Stomach smooth muscle (tissue), 2 donors: ENCODE measurements around the gene PSMD13.

ENCODE experiments used
- H3K27ac ChIP-seq: one replicate; pipeline ENCODE4 v1.7.0; 2013; ENCODE audit warnings: mild to moderate bottlenecking, low read length, inconsistent platforms
- H3K27me3 ChIP-seq, 2 donors: one replicate each; pipeline ENCODE4 v1.7.0; 2013; ENCODE audit warnings: low read length in 2 of 2; ENCODE audit not compliant: insufficient read depth in 2 of 2, control insufficient read depth in 1 of 2
- H3K36me3 ChIP-seq, 2 donors: one replicate each; pipeline ENCODE4 v1.7.0; 2013; ENCODE audit warnings: low read length in 2 of 2; ENCODE audit not compliant: control insufficient read depth in 2 of 2, insufficient read depth in 2 of 2
- H3K4me1 ChIP-seq: one replicate; pipeline ENCODE4 v1.7.0; 2013; ENCODE audit warnings: low read length; ENCODE audit not compliant: control insufficient read depth, insufficient read depth
- H3K4me3 ChIP-seq, 2 donors: one replicate each; pipeline ENCODE4 v1.7.0; 2013; ENCODE audit warnings: low read length in 2 of 2
- H3K9ac ChIP-seq, 2 donors: one replicate each; pipeline ENCODE4 v1.7.0; 2013; ENCODE audit warnings: low read length in 2 of 2, mild to moderate bottlenecking in 1 of 2
- H3K9me3 ChIP-seq, 2 donors: one replicate each; pipeline ENCODE4 v1.7.0; 2013; ENCODE audit warnings: low read length in 2 of 2; ENCODE audit not compliant: control insufficient read depth in 2 of 2
- donor health status: healthy.
- donor health status: Pancreatic carcinoma.

PSMD13 gene

DNA sequence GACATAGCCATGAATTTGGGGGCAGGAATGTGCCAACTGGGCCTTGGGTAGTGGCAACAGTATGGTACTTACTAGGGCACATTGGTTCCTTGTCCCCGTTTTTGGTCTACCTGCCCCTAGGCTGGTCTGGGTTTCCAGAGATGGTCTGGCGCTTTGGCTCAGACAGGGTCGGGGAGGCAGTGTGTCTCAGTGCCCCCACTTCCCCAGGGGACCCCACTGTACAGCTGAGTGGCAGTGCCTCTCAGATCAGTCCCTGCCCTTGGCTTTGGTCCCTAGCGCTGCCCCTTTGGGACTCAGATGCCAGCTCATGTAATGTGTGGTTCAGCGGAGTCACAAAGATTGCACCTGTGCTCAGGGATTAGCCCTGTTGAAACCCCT, 26.0 kb upstream of the PSMD13 start:
- no peak overlapping the region for H3K9ac ChIP-seq
- H3K36me3 ChIP-seq, result peaks cover 39 to 57% of the 10 kb centered on the region in 2 donors
- H3K27me3 ChIP-seq, result no peaks in the 10 kb centered on the region
- H3K4me3 ChIP-seq, result peak overlapping the region in 1 of 2 donors; percentile 8
- no peaks in the 10 kb centered on the region for H3K9me3 ChIP-seq
- peaks cover 40% of the 10 kb centered on the region for H3K4me1 ChIP-seq
- H3K27ac ChIP-seq, result no peak overlapping the region

DNA sequence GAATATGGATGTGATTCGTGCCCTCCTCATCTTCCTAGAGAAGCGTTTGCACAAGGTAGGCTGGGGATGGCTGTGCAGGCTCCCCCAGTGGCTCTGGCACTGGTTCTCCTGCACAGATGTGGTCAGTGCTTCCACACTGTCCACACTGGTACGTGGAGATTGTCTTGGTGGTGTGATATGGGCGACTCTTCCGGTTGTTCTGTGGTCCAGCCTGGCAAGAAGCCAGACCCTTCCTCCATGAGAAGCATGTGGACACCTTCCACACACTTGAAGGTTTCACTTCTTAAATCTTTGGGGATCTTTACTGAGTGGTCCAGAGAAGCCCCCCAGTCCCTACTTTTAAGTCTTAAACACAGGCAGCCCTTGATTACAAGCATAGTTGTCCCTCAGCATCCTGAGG, 25.5 kb upstream of the PSMD13 start:
- Histone ChIP-seq H3K9me3 (no peaks in the 10 kb centered on the region), H3K9ac (peak overlapping the region in 1 of 2 donors; percentile 36), H3K4me1 (peaks cover 35% of the 10 kb centered on the region), H3K4me3 (no peak overlapping the region), H3K36me3 (peaks cover 44 to 62% of the 10 kb centered on the region in 2 donors), H3K27ac (no peak overlapping the region), H3K27me3 (no peaks in the 10 kb centered on the region)

DNA sequence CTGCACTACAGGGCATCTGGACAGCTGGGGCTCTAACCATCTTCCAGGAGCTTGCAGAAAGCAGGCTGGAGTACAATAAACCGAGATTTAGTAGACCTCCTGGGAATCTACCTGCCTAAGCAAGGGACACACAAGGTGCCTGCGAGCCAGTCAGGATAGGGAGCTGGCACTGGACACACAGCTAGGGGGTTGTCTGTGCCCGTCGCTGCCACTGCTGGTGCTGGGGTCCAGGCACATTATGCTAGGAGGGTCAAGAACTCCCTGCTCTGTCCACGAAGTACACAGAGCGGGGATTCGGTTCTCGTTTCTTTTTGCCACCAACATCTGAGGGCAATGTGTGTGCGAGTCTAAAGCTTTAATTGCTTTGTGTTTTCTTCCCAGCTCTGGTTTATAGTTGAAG, 25.0 kb upstream of the PSMD13 start:
- Histone ChIP-seq H3K9ac (peak overlapping the region in 1 of 2 donors; percentile 36), H3K4me3 (no peak overlapping the region), H3K4me1 (peaks cover 30% of the 10 kb centered on the region), H3K27ac (no peak overlapping the region), H3K27me3 (no peaks in the 10 kb centered on the region), H3K36me3 (peaks cover 48 to 65% of the 10 kb centered on the region in 2 donors), H3K9me3 (no peaks in the 10 kb centered on the region)

DNA sequence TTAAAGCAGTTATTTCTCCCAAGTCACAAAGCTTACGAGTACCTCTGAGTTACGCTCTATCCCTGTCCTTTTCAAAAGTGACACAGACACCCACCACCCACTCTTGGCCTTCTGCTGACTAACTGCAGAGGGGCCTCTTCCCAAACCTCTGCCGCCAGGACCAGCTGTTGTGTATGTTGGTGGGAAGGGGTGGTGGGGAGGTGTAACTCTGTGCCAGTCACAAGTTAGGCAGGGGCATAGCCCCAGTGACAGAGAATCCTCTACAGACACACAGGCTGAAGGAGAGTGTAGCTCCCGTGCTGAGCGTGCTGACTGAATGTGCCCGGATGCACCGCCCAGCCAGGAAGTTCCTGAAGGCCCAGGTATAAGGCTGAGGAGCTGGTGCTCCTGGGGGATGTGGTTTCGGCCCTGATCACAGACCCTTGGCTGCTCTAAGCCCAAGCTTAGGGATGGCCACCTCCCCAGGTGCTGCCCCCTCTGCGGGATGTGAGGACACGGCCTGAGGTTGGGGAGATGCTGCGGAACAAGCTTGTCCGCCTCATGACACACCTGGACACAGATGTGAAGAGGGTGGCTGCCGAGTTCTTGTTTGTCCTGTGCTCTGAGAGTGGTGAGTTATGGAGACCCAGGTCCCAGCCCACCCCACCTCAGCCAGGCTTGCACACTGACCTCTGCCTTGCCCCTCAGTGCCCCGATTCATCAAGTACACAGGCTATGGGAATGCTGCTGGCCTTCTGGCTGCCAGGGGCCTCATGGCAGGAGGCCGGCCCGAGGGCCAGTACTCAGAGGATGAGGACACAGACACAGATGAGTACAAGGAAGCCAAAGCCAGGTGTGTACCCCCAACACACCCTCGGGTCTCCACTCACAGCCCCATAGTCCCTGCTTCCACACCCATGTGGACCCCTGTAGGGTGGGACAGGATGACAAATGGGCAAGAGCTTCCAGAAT, 24.4 kb upstream of the PSMD13 start:
- no peaks in the 10 kb centered on the region for H3K27me3 ChIP-seq
- no peak overlapping the region for H3K4me3 ChIP-seq
- H3K27ac ChIP-seq, result no peak overlapping the region
- peaks cover 29% of the 10 kb centered on the region for H3K4me1 ChIP-seq
- H3K36me3 ChIP-seq, result peaks cover 48 to 67% of the 10 kb centered on the region in 2 donors
- H3K9me3 ChIP-seq, result no peaks in the 10 kb centered on the region
- H3K9ac ChIP-seq, result no peak overlapping the region

DNA sequence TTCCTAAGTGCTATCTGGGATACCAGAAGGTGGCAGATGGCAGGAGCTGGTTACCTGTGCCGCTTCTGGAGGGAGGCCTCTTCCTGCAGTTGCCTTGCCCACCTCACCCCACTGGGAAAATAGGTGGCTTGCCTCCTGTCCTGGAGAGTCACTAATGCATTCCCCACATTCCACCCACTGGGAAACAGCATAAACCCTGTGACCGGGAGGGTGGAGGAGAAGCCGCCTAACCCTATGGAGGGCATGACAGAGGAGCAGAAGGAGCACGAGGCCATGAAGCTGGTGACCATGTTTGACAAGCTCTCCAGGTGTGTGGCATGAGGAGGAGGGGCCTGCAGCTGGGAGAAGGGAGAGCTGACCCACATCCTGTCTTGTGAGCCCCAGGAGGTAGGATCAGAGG, 23.7 kb upstream of the PSMD13 start:
- no peak overlapping the region for H3K27ac ChIP-seq
- H3K36me3 ChIP-seq, result peaks cover 48 to 70% of the 10 kb centered on the region in 2 donors
- H3K4me3 ChIP-seq, result no peak overlapping the region
- H3K27me3 ChIP-seq, result no peaks in the 10 kb centered on the region
- no peaks in the 10 kb centered on the region for H3K9me3 ChIP-seq
- H3K9ac ChIP-seq, result no peak overlapping the region
- H3K4me1 ChIP-seq, result peaks cover 26% of the 10 kb centered on the region

DNA sequence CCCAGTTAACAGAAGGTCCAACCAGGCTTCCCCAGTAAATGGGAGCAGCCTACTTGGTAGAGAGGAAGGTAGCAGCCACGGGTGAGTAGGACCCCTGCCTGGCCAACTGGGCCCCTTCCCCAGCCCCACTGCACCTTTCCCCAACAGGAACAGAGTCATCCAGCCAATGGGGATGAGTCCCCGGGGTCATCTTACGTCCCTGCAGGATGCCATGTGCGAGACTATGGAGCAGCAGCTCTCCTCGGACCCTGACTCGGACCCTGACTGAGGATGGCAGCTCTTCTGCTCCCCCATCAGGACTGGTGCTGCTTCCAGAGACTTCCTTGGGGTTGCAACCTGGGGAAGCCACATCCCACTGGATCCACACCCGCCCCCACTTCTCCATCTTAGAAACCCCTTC, 22.7 kb upstream of the PSMD13 start:
- Histone ChIP-seq H3K27me3 (no peaks in the 10 kb centered on the region), H3K4me1 (peaks cover 22% of the 10 kb centered on the region), H3K27ac (no peak overlapping the region), H3K4me3 (no peak overlapping the region), H3K36me3 (peaks cover 48 to 76% of the 10 kb centered on the region in 2 donors), H3K9ac (no peak overlapping the region), H3K9me3 (no peaks in the 10 kb centered on the region)

DNA sequence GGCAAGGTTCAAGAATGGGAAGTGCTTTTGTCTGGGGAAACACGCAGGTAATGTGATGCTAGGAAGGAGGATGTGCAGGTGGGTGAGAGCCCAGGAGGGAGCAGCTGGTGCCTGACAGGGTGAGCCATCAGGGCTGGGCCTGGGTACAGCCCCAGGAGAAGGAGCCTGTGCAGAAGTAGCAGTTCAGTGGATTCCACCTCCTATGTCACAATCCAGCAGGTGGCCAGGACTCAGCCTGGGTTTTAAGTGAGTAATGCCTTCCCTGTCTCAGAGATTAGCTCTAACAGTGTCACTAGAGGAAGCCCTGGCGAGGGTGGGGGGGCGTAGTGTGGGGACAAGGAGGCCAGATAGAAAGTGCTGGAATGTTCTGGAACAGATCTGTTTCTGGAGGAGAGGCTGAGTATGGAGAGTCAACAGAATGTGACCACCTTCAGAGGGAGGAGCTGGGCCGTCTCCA, 21.2 kb upstream of the PSMD13 start:
- no peaks in the 10 kb centered on the region for H3K9me3 ChIP-seq
- H3K4me3 ChIP-seq, result no peak overlapping the region
- no peak overlapping the region for H3K27ac ChIP-seq
- H3K36me3 ChIP-seq, result peaks cover 48 to 65% of the 10 kb centered on the region in 2 donors
- H3K27me3 ChIP-seq, result no peaks in the 10 kb centered on the region
- peaks cover 7% of the 10 kb centered on the region for H3K4me1 ChIP-seq
- no peak overlapping the region for H3K9ac ChIP-seq

DNA sequence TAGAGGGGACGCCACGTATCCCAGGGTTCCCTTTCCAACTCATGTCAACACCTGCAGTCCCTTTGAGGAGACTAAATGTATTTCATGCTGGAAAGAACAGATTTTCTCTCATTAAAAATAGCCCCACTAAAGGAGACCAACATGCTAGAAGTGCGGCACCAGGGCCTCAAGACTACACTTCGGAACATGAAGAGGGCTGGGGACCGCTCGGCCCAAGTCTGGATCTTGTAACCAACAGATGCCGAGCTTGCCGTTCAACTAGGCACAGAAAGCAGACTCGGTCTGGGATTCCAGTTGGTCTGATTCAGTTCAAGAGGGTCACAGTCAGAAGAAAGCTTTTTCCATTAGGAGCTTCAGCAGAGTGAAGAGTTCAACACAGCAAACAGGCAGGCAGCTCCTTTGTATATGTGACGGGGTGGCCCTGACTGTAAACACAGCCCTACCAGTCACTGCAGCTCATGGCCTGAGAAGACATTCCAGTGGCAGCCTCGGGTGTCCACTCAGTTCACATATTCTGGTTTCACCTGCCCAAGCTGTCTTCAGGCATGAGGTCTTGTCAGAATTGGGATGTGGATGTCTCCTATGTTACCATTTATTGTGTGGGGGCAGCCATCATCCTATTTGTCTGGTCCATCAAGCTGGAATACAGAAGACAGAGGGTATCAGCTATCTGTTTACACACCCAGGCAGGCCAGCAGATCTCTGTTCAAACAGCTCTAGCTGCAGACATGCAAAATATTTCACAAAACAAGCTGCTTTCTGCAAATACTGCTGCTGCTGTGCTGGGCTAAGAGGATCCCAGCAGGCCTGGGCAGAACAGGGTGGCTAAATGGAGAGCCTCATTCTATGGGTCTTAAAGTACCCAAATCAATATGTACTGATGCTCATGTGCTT, 20.4 kb upstream of the PSMD13 start:
- H3K27me3 ChIP-seq, result no peaks in the 10 kb centered on the region
- H3K9ac ChIP-seq, result no peak overlapping the region
- peaks cover 41 to 58% of the 10 kb centered on the region in 2 donors for H3K36me3 ChIP-seq
- H3K4me1 ChIP-seq, result no peaks in the 10 kb centered on the region
- no peak overlapping the region for H3K27ac ChIP-seq
- no peaks in the 10 kb centered on the region for H3K9me3 ChIP-seq
- no peak overlapping the region for H3K4me3 ChIP-seq

DNA sequence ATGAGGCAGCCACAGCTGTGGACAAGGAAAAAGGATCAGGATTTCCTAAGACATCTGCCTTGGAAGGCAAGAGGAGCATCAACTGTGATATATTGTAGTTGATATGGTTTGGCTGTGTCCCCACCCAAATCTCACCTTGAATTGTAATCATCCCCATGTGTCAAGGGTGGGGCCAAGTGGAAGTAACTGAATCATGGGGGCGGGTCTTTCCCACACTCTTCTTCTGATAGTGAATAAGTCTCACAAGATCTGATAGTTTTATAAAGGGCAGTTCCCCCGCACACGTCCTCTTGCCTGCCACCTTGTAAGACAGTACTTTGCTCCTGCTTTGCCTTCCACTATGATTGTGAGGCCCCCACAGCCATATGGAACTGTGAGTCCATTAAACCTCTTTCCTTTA, 19.1 kb upstream of the PSMD13 start:
- H3K27ac ChIP-seq, result no peak overlapping the region
- H3K36me3 ChIP-seq, result peaks cover 30 to 48% of the 10 kb centered on the region in 2 donors

DNA sequence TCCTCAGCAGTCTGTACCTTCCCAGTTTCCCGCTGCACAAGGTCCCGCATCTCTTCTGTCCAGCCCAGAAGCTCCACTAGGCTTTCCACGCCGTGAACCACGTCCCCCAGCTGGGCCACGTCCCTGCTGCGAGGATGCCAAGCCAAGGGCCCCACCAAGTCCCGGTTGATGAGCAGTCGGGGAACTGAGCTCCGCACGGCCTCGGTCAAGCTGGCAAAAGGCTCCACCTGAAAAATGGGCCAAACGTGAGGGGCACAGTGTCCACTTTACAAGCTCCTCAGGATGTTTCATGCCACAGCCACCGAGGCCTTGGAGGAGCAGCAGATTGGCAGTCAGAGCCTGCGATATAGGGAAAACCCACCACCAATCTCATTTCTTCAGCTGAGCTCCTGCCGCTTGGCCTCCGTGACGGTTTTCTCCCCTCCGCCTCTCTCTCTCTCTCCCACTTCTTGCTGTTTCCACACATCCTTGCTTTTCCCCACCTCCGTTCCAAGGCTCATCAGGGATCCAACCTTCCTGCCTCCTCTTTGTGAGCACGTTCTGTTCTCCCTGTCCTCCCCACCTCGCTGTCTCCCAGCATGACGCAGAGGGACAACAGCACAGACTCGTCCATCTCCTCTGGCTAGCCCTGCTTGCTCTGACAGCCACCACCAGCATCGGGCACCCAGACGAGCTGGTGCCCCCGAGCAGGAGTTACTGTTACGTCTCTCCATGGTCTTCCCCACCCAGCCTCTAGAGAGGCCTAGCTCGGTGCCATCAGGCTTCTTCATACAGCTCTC, 17.8 kb upstream of the PSMD13 start:
- Histone ChIP-seq H3K36me3 (peaks cover 29 to 41% of the 10 kb centered on the region in 2 donors), H3K27ac (no peak overlapping the region), H3K4me1 (no peaks in the 10 kb centered on the region), H3K9ac (no peak overlapping the region), H3K4me3 (no peak overlapping the region), H3K27me3 (no peaks in the 10 kb centered on the region), H3K9me3 (no peaks in the 10 kb centered on the region)

More for the DNA sequence above, 19.1 kb upstream of the PSMD13 start:
- Histone ChIP-seq H3K4me3 (no peak overlapping the region), H3K9me3 (no peaks in the 10 kb centered on the region), H3K9ac (no peak overlapping the region), H3K27me3 (no peaks in the 10 kb centered on the region), H3K4me1 (no peaks in the 10 kb centered on the region)
